ENCODE measurements around the gene HEMK1. TPM values are rescaled to one million over a fixed set of nuclear protein-coding genes. Genes with fewer than 3 reads are reported as not detected.
A peak's percentile ranks its signal among the peaks of the same experiment; 100 is the strongest.

HEMK1 gene
- total RNA-seq (2012; rRNA removed) (12.5 and 17.2 TPM in 2 replicates), polyA plus RNA-seq (2012; rRNA removed) (20.6 and 20.8 TPM in 2 replicates), Bru-seq, nascent RNA (percentile 60 among the genes with signal in this experiment), BruChase-seq, experiment 1, labeled RNA remaining after a 6-hour chase (percentile 76 among the genes with signal in this experiment), BruChase-seq, experiment 2, labeled RNA remaining after a 2-hour chase (percentile 77 among the genes with signal in this experiment)
- polyA plus RNA-seq (2012; cell fraction: cytosol; rRNA removed), result 15.0 and 16.7 TPM in 2 replicates
- 99.7 and 105 TPM in 2 replicates for polyA plus RNA-seq (2012; cell fraction: nucleus; rRNA removed; ENCODE audit: low replicate concordance)
- long read RNA-seq, full-length matches to known transcripts, result 13 of 25 reads
- long read RNA-seq, partial matches to known transcripts, result 3 of 25 reads
- long read RNA-seq, other reads (novel, unspliced or antisense), result 9 of 25 reads

GRCh38 chr3:50568947-50569749 lies at the start of gene HEMK1:
TSS of gene HEMK1 (plus strand) at chr3:50569522. CDS start at chr3:50571105, 1,583 bp downstream.
- Histone ChIP-seq H3K27me3 (ENCODE audit: control insufficient read depth, insufficient read depth, low read length) (no peaks in the 10 kb centered on the region), H3K56ac (ENCODE audit: extremely low read depth, insufficient read depth, low read length) (peak within 1 kb of the TSS; percentile 97)

More at GRCh38 chr3:50568947-50569749, at the start of gene HEMK1:
- Histone ChIP-seq H2AFZ (replicated peaks; ENCODE audit: low read length, poor library complexity) (peak within 1 kb of the TSS; percentile 98), H2BK120ac (ENCODE audit: low read depth, low read length) (peak within 1 kb of the TSS; percentile 81), H3K27ac (ENCODE audit: insufficient read depth, low read length) (peak within 1 kb of the TSS; percentile 96), H2AK9ac (replicated peaks; ENCODE audit: low read depth, low read length, poor library complexity) (peak within 1 kb of the TSS; percentile 74), H3K79me1 (ENCODE audit: low read depth in 1 of 2, low read length in 2 of 2) (peaks cover 18 to 43% of the 10 kb centered on the region in 2 experiments; a peak in 3 of 4 replicates), H3K9ac (ENCODE audit: low read depth, low read length) (peak within 1 kb of the TSS; percentile 92), H4K91ac (ENCODE audit: insufficient read depth, low read depth, low read length) (peak within 1 kb of the TSS; percentile 98), H4K20me1 (ENCODE audit: insufficient read depth, low read length) (no peaks in the 10 kb centered on the region), H3K36me3 (ENCODE audit: control insufficient read depth, insufficient read depth, low read length) (peaks cover 11% of the 10 kb centered on the region; the same call in 1 of the 2 replicates), H3K9me1 (ENCODE audit: insufficient read depth, low read length) (peaks cover 8% of the 10 kb centered on the region), H2BK20ac (ENCODE audit: low read depth, low read length) (peak within 1 kb of the TSS; percentile 58; the same call in 1 of the 2 replicates), H3K4me3 (ENCODE audit: insufficient read depth, low read depth, low read length) (peak within 1 kb of the TSS; percentile 78), H4K8ac (ENCODE audit: low read depth in 2 of 2, low read length in 2 of 2) (peak within 1 kb of the TSS; percentile 95 to 99), H3K23ac (ENCODE audit: low read depth, low read length) (peak within 1 kb of the TSS; percentile 87), H3K18ac (ENCODE audit: low read depth, low read length) (peak within 1 kb of the TSS; percentile 81; the same call in 1 of the 2 replicates), H2BK5ac (ENCODE audit: low read depth, low read length, poor library complexity, severe bottlenecking) (peak within 1 kb of the TSS; percentile 88), H3K14ac (replicated peaks; ENCODE audit: low read depth, low read length) (peak within 1 kb of the TSS; percentile 99), H2BK15ac (ENCODE audit: low read depth, low read length) (peak within 1 kb of the TSS; percentile 94; the same call in 2 of the 3 replicates), H2AK5ac (ENCODE audit: low read depth, low read length) (peak within 1 kb of the TSS; percentile 86), H3K9me3 (ENCODE audit: control insufficient read depth, insufficient read depth, low read length) (no peaks in the 10 kb centered on the region), H4K5ac (ENCODE audit: low read depth, low read length) (peak within 1 kb of the TSS; percentile 92), H3K4me1 (ENCODE audit: control insufficient read depth, insufficient read depth, low read length) (peaks cover 5% of the 10 kb centered on the region), H3K4me2 (ENCODE audit: low read depth, low read length) (peak within 1 kb of the TSS; percentile 91), H3K4ac (ENCODE audit: low read depth, low read length) (peak within 1 kb of the TSS; percentile 94)
- ChIA-PET CTCF (interaction anchor here (2.0 to 3.5 kb wide), 2 partner anchors 44 to 47 kb away, joined by 6 to 17 read pairs; partner anchors contain the start of gene MAPKAPK3), POLR2A (ENCODE audit: unreplicated experiment) (interaction anchor here (0.6 to 1.6 kb wide), 5 partner anchors 42 to 1372 kb away, joined by 3 to 8 read pairs (median 3); partner anchors contain the start of genes CISH and RRP9)
- DNase-seq (peak; percentile 91), ATAC-seq (ENCODE audit: low read depth) (peak; percentile 81)
- TF ChIP-seq FOS (IDR thresholded peaks at IDR 0.05; ENCODE audit: low read depth, low read length) (no peak), RCOR1 (IDR thresholded peaks at IDR 0.05; ENCODE audit: insufficient replicate concordance, low read length) (peak; percentile 37), CTCF (conservative IDR thresholded peaks at IDR 0.05; ENCODE audit: low read depth, low read length) (no peak), MAZ (IDR thresholded peaks at IDR 0.05; ENCODE audit: borderline replicate concordance, low read depth, low read length) (peak; percentile 92), MXI1 (IDR thresholded peaks at IDR 0.05; ENCODE audit: borderline replicate concordance, low read depth, low read length) (peak; percentile 16; the same call in 1 of the 2 replicates), POLR2A (IDR thresholded peaks at IDR 0.05; ENCODE audit: low read depth, low read length) (peak; percentile 69)
- no TSS peak for BruUV-seq (replicated peaks)
- 1% methylated on average over 23 of the region's 55 CpGs; no CpG with 5 or more reads in 1 of the 2 experiments for WGBS, 2 experiments (ENCODE audit: extremely low coverage in 2 of 2, insufficient read length in 1 of 2)
- in situ Hi-C loops (cut with MboI; ENCODE audit: low sequenced_read_pairs), result no loop called here
- intact Hi-C loops (cut with micrococcal nuclease), result loop anchor here (1.0 to 5.0 kb wide), 2 partner anchors 816 to 1103 kb away; partner anchors contain the start of genes MANF and TEX264
- dilution Hi-C loops (cut with HindIII; ENCODE audit: low sequenced_read_pairs, unreplicated experiment), result no loop called here
